Suppressor macrophage treated with lipopolysaccharide for 1 hour (primary cell): ENCODE results near the gene TMEM245.
"Not testable (repeated sequence)": the region's sequence is repeated elsewhere in the genome, so short reads cannot be mapped to it uniquely, and the experiment has no call there.

Experiments
- DNase-seq, 3 donors: peaks; one replicate each; pipeline ENCODE4 v3.0.0-alpha.2; 2020 to 2022

The TMEM245 gene

DNA sequence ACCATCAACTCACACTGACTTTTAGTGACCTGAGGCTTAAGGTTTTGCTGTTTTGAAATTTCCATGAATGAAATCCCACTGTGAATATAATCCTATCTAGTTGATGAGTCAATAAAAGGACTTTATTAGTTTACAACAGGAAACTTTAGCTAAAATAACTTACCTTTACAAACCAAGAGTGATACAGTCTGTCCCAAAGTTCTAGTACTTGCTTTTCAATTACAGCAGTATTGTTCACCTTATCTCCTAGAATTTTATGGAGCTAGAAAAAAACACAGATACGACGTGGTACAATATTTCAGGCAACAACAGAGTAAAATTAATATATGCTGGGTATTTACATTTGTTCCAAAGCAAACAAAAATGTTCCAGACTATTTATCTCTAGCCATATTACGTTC, 59.6 kb downstream of the TMEM245 start:
- DNase-seq: no peak

DNA sequence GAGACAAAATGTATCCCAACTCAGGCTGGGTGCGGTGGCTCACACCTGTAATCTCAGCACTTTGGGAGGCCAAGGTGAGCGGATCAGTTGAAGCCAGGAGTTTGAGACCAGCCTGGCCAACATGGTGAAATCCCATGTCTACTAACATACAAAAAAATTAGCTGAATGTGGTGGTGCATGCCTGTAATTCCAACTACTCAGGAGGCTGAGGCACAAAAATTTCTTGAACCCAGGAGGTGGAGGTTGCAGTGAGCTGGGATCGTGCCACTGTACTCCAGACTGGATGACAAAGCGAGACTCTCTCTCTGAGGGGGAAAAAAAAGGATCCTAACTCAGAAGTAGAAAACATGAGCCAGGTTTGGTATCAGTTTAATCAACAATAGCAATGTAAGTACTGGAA, 66.6 kb downstream of the TMEM245 start:
- not testable (repeated sequence) for DNase-seq

DNA sequence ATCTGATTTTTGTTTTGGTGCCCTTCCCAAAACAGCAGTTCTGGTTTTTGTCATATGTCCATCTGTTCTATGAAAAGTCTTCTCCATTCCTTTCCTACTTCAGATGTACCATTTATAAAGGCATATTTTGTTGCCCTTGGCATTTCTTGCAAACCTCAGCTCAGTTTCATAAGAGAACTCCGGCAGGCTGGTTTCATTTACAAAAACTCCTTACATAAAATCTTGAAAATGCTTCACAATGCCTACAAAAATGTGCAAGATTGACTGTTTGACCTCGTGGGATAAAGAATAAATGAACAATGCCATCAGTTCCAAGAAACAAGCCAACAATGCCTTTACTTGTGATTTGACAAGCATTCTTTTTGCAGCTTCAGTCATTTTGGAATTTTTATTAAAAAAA, 67.3 kb downstream of the TMEM245 start:
- no peak for DNase-seq

DNA sequence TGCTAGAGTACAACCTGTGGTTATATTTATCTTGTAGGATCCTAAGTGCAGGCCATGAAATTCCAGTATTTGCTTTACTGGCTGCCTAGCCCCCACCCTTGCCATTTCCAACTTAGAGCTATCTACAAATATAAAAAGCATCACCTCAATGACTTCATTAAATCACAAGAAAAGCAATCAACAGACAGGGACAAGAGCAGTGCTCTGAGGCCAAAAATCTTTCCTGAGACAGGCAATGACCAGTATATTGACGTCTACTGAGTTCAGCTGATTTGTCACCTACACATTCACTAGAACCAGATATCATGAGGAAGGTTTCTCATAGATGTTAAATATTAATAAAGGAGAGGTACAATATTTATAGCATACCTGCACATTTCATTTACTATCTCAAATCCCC, 68.0 kb downstream of the TMEM245 start:
- DNase-seq: no peak

DNA sequence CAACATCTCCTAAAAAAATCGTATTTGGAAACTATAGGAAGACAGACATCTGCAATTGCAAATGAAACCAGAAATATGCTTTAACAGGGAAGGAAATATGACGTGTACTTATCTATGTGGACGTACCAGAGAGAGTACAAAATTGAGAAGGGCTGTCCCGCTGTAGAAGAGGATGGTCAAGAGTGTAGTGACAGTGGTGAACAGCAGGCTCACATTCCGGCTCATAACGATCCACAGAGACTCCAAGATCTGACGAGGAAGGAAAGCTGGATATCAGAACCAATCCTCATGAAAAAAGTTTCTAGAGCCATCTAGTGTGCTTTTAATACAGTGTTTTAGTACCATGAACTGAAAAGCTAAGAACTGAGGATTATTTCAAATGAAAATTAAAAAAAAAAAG, 69.3 kb downstream of the TMEM245 start:
- no peak for DNase-seq

DNA sequence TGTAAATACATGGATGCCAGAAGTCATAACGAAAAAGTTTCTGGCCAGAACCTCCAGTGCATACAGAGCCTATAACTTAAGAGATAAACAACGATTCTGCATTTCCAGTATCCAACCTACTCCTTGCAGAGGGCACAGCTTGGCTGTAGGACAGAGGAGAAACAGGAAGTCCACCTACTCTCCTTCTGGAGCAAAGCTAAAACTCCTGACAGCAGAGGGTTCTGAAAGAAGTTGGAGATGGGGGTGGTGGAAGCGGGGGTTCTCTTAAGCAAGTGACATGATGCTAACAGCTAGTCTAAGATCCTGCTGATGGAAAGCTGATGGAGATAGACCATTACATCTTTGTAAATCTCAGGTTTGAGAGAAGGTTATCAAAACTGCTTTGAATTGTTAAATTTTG, 70.9 kb downstream of the TMEM245 start:
- DNase-seq: peak in 2 of 3 donors; percentile 4 to 25

DNA sequence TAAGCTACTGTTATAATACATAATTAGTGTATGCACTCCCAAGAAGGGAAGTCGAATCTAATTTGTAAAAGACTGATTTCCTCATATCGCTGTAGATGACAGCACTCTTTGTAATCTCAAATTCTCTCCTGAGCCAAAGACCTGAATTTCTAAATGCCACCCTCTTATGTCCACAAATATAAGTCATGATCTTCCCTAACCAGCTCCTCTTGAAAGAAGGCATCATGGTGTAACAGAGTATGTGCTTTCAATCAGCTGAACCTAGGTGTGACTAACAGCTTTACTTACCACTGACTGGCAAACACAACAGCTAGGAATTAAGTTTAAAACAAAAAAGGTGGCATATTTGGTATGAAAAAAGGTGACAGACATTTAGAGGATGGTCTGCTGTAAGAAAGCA, 72.5 kb downstream of the TMEM245 start:
- no peak for DNase-seq

DNA sequence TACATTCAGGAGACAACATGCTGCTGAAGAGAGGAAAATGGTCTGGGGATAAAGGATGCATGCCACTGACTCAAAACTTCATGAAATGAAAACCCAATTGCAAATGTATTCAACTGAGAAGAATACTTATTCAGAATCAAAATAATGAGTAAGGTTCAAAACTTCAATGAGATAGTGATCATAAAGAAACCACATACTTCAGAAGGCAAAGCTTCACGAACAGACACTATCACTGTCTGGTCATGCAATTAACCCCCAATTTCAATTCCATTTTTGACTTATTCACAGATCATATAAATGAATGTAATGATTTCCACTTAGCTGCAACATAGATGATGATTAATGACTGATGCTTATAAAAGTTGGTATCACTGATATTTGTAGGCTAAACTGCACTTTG, 73.4 kb downstream of the TMEM245 start:
- no peak for DNase-seq

DNA sequence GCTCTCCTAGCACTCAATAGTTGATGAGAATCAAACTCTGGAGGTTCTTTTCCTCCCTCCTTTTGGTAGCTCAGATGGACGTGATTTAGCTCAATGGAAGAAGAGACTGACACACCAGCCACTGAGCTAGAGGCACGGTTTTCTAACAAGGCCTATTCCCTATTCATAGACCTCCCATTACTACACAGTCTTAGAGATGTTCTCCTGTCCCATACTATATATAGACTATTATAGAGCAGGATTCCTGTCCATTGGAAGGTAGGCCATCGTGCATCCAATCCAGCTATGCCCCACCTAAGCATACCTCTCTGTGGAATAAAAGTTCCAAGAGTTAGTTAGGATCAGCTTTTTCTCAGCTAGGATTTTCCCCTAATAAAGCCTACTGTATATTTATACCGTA, 76.2 kb downstream of the TMEM245 start:
- no peak for DNase-seq

DNA sequence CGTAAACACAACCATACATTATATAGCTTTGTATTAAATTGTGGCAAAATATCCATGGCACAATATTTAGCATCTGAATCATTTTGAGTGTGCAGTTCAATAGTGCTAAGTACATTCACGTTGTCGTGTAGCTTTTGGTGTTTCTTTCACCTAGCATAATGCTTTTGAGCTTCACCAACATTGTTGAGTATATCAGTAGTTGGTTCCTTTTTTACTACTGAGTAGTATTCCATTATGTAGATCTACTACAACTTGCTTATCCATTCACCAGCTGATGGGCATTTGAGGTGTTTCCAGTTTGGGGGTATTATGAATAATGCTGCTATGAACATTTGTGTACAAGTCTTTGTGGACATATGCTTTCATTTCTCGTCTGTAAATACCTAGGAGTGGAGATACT, 79.2 kb downstream of the TMEM245 start:
- DNase-seq: no peak

DNA sequence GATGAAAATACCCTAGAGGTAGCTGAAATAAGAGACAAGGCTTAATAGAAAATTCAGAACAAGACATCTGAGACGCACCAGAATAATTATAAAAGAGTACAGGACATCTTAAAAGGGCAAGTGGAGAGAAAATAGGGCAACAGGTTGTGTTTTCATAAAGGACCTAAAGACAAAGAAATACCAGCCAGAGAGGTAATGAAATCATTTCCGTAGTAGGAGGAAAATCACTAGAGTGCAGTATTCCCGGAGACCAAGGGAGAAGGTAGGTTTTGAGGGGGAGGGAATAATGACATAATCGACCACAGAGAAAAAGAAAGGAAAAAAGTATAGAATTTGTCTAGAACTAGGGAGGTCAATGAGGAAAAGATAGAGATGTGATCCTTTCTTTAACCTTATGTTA, 80.2 kb downstream of the TMEM245 start:
- no peak for DNase-seq

DNA sequence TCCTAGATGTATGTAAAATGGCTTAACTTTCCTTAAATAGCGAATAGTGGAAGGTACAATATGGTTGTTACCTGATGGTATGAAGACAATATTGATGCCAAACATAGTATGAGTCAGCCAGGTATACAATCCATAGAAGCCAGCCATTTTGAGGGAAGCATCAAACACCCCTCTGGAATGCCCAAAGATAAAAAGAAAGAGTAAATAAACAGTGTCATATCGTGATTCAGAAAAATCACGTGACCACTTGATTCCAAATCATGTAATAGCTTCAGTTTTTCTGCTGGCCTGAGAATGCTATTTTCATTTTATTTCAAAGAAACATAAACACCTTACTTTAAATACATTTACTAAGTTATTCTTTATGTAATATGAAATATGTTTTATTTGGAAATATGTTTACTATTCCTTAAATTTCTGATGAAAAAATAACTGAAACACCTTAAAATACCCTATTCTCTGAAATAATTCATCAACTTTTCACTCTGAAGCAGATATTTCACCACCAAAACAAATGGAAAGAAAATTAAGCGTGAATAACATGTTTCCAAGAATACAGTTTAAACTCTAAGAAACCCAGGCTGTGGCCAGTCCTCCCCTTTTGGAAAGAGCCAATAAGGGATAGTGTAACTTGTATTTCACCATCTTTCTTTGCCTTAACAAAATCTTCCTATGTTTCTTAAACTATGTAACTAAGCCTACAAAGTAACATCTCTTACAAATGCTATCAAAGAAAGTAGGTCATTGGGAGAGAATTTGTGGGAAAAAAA, 81.6 kb downstream of the TMEM245 start:
- no peak for DNase-seq

DNA sequence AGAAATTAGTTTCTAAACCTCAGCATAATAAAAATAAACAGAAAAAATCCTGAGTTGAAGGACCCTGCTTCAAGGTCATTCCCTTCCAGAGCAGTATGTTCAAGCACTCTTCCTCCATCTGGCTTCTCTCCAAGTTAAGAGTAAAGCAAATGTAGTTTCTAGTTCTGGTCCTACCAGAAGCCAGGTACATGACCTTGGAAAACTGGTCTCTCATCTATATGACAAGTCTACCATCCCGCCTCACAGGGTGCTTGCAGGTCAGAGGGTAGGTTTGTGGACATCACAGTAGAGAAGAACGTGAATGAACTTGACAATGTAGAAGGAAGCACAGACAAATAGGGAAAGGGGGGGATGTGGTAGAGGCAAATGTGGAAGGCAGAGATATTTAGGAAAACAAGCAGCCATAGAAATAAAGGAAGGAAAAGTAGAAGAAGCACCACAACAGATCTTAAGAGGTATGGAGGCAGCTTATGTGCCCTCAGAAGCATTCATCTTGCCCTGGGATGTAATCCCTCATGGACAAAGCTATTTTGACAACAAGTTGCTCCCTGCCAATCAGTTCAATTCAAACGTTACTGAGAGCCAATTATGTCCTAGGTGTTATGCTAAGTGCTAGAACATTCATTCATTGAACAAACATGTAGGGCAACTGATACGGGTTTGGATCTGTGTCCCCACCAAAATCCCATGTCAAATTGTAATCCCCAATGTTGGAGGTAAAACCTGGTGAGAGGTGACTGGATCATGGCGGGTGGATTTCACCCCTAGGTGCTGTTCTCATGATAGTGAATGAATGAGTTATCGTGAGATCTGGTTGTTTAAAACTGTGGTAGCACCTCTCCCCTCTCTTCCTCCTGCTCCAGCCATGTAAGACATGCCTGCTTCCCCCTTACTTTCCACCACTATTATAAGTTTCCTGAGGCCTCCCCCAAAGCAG, 82.7 kb downstream of the TMEM245 start:
- no peak for DNase-seq

DNA sequence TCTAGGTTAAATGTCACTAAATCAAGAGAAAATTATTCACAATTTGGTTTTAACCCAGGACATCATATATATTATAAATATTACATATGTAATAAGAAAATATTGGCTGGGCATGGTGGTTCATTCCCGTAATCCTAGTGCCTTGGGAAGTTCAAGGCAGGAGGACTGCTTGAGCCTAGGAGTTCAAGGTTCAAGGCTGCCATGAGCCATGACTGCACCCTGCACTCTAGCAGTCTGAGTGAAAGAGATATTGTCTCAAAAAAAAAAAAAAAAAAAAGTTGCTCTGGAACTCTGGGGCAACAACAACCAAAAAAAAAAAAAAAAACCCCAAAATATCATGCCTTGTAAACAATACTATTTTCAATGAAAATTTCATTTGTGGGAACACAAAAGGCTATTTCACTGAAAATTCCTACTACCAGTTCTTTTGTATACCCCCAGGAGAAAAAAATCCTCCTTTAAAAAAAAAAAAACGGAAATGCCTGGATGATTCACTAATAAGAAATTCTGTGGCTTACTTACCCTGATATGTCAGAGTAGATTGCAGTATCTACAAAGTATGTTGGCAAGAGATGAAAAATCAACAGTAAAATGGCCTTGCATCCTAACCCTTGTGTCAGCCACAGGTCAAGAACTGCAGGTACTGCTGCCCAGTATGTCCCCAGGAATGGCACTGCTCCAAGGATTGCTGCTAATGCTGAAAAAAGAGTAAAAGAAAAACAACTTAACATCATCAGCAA, 83.9 kb downstream of the TMEM245 start:
- no peak for DNase-seq

DNA sequence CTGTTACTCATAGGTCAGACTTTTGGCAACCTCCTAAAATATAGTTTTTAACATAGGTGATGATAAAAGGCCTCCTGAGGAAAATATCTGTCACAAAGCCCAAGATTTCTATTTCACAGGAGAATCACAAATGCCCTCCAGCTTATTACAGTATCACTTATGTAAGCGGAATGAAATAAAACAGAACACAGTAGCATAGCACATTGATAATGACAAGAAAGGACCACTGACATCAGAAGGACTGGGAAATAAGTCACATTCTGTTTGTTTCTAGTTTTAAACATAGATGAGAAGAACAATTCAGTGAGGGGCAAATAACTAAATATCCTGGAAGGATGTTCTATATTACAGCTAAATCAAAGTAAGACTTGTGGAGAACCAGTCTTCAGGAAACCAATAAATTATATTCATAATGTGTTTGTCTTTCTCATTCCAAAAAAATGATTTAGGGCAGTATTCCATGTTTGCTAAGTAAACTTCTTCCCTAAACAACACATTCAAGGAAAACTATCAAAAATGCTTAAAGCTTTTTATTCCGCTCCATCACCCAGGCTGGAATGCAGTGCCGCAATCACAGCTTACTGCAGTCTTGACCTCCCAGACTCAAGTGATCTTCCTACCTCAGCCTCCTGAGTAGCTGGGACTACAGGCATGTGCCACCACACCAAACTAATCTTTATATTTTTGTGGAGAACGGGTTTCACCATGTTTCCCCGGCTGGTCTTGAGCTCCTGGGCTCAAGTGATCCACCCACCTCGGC, 85.6 kb downstream of the TMEM245 start:
- no peak for DNase-seq

DNA sequence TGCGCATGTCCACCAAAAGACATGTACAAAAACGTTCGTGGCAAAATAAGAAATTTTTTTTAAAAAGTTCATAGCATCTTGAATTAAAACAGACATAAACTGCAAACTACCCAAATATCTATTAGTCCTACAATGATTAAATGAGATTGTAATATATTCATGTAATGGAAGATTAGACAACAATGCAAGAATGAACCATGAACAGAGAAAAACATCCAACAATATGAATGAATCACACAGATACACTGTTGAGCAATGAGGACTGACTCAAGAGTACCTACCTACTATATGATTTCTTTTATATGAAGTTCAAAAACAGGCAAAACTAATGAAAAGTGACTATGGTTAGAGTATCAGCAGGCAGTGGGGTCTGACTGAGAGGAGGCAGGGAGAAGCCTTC, 88.5 kb downstream of the TMEM245 start:
- DNase-seq: no peak

DNA sequence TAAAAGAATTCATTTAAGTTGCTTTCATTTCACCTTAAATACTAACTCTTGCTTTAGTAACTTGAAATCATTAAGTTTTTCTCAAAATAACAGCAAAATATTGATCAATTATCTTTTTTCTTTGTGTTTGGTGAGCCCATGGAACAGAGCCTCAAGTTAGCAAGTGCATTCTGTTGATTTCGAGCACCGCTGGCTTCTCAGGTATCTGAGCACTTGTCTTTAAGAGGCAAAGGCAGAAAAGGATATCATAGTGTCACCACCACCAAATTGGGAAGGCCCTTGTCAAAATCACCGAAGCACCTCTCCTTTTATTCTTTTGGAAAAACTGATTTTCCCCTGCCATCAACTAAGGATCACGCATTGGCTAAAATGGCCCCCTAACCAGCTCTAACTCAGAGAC, 89.3 kb downstream of the TMEM245 start:
- no peak for DNase-seq

DNA sequence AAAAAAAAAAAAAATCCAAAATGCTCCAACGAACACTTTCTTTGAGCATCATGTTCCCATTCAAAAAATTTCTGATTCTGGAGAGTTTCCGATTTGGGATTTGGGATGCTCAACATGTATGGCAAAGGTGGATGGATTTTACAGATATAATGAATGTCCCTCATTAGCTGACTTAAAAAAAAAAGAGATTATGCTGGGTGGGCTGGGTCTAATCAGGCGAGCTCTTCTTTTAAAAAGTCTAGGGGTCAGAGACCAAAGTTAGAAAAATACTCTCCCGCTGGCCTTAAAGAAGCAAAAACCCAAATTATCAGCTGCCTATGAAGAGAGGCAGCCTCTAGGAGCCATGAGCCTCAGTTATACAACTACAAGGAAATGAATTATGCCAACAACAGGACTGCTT, 91.3 kb downstream of the TMEM245 start:
- no peak for DNase-seq

DNA sequence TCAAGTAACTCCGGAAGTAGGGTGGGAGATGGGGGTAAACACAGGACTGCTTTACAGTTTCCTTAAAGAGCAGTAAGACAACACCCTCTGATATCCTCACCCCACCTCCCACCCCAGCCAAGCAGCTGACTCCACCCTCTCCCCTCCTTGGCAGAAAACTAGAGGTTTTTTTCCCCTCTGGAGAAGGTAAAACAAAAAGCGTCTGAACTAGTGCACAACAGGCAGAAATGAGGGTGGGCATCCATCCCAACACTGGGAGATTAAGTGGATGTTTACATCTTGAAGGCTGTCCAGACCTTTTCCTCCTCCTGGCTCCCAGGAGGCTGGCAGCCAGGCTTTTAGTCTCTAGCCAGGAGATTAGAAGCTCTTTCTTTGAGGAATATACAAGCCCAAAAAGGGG, 92.6 kb downstream of the TMEM245 start:
- no peak for DNase-seq

DNA sequence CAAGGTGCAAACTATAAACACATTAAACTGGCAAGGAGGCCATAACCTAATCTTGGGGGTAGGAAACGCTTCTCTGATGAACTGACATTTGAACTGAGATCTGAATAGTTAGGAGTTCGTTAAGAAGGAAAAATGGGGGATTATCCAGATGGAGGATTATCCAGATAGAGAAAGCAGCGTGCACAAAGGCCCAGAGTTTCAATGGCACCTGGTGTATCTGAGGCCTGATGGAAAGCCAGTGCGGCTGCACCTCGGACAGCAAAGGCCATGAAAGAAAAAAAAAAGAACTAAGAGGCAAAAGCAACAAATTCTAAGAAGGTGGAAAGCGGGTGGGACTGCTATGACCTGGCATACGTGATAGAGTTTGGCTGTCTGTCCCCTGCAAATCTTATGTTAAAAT, 93.4 kb downstream of the TMEM245 start:
- DNase-seq: no peak

DNA sequence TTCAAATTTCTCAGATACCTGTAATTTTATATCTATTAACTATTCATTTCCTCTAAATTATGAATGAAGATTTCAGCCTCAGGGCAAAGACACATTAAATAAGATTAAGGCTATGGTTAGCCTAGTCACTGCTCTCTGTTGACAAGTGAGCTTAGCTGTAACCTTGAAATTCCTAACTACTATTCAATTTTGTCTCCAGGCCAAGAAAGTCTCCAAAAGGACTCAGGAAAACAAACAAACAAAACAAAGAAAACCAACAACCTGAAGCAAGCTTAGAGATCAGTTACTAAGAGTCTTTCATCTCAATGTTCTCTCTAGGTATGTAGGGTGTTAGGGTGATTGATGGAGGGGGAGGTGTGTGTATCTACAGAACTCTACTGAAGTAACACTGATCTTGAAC, 96.9 kb downstream of the TMEM245 start:
- DNase-seq: no peak
